NT2/D1 (cell line): ENCODE data around the gene SGSM2.

Source experiments
- DNase-seq: peaks from one replicate; pipeline ENCODE4 v3.0.0-alpha.2; 2011; ENCODE audit warnings: low read depth, low spot score
- H3K27me3 ChIP-seq: 2 replicates; pipeline ENCODE4 v1.6.0; 2011; ENCODE audit warnings: mild to moderate bottlenecking; ENCODE audit not compliant: insufficient read length, insufficient read depth
- H3K36me3 ChIP-seq: 2 replicates; pipeline ENCODE4 v1.6.1; 2011; ENCODE audit warnings: mild to moderate bottlenecking, low read length, mixed read lengths; ENCODE audit not compliant: insufficient read depth, insufficient read length
- H3K4me1 ChIP-seq: 2 replicates; pipeline ENCODE4 v1.5.1; 2011; ENCODE audit not compliant: insufficient read depth, insufficient read length
- H3K4me3 ChIP-seq: 2 replicates; pipeline ENCODE4 v1.5.1; 2011; ENCODE audit warnings: low read depth; ENCODE audit not compliant: insufficient read length
- H3K9ac ChIP-seq: 2 replicates; pipeline ENCODE4 v1.6.0; 2011; ENCODE audit warnings: low read depth; ENCODE audit not compliant: insufficient read length
- H3K9me3 ChIP-seq: 2 replicates; pipeline ENCODE4 v1.5.1; 2011; ENCODE audit warnings: mild to moderate bottlenecking, low read length; ENCODE audit not compliant: insufficient read depth
- SUZ12 ChIP-seq: IDR thresholded peaks from 2 replicates; pipeline ENCODE4 v1.6.1; 2011; ENCODE audit not compliant: insufficient read length, insufficient read depth; ENCODE audit errors: extremely low read depth
- YY1 ChIP-seq: IDR thresholded peaks from 2 replicates; pipeline ENCODE4 v1.6.1; 2011; ENCODE audit not compliant: insufficient read length, insufficient read depth
- ZNF274 ChIP-seq: IDR thresholded peaks from 2 replicates; pipeline ENCODE4 v1.6.1; 2011; ENCODE audit warnings: mild to moderate bottlenecking, low read depth, low read length

Gene SGSM2

DNA sequence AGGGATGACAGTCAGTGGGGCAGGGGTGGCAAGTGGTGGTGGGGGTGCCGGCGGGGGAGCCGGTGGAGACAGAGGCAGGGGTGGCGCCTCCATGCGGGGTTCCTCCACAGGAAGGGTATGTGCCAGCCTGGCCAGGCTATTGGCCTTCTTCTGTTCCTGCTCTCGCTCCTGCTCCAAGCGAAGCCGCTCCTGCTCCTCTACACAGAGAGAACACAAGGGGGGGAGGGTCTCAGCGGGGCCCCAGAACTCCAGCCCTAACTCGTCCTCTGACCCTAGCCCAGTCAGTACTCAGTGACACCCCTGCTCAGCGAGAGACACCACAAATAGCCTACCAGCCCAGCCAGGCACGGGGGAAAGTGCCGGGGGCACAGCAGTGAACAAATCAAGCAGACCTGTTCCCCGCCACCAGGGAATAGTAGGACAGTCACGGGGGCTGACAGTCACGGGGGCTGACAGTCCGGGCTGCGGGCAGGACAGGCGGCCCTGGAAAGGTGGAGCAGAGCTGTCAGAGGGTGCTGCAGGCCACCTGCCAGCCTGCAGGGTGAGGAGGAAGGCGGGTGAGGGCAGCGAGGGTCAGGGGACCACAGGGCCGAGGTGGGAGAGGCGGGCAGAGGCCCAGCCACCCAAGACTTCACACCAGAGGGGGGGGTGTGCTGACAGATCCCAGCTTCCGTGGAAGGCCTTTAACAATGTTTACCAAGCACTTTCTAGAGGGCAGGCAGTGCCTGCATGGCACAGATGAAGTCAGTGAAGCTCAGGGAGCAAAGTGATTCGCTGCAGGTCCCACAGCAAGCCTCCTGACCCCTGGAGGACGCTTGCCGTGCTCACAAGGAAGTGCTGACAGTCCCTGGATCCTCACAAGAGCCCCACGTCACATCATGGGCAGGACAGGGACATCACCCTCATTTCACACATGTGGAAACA is 58.2 kb downstream of the SGSM2 start:
- no peak for DNase-seq
- H3K4me1 ChIP-seq, result peaks cover 42% of the 10 kb centered on the region
- H3K27me3 ChIP-seq, result no peaks in the 10 kb centered on the region

DNA sequence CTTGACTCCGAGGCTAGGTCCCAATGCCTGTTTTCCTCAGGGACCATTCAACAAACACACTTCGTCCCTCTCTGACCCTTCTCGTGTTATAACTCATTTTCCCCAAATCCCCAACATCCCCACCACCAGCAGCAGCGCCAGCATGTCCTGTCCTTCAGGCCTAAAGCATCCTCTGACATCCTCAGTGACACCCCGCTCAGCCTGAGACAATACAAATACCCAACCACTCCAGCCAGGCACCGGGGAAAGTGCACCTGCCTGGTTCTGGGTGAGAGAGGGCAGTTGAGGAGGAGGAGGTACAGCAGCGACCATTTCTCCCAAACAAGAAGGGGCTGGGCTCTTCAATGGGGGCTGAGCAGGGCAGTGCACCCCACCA is 58.9 kb downstream of the SGSM2 start:
- Histone ChIP-seq H3K4me1 (peaks cover 40% of the 10 kb centered on the region), H3K9ac (peak overlapping the region; percentile 88), H3K36me3 (peaks cover 3% of the 10 kb centered on the region), H3K4me3 (peak overlapping the region; percentile 43), H3K9me3 (no peaks in the 10 kb centered on the region), H3K27me3 (no peaks in the 10 kb centered on the region)
- DNase-seq, result no peak
- TF ChIP-seq ZNF274 (no peak), YY1 (no peak), SUZ12 (no peak)

More for the DNA sequence above, 58.2 kb downstream of the SGSM2 start:
- Histone ChIP-seq H3K4me3 (no peak overlapping the region), H3K9ac (peak overlapping the region; percentile 88), H3K36me3 (peaks cover 3% of the 10 kb centered on the region), H3K9me3 (no peaks in the 10 kb centered on the region)
- TF ChIP-seq YY1 (no peak), SUZ12 (no peak), ZNF274 (no peak)

DNA sequence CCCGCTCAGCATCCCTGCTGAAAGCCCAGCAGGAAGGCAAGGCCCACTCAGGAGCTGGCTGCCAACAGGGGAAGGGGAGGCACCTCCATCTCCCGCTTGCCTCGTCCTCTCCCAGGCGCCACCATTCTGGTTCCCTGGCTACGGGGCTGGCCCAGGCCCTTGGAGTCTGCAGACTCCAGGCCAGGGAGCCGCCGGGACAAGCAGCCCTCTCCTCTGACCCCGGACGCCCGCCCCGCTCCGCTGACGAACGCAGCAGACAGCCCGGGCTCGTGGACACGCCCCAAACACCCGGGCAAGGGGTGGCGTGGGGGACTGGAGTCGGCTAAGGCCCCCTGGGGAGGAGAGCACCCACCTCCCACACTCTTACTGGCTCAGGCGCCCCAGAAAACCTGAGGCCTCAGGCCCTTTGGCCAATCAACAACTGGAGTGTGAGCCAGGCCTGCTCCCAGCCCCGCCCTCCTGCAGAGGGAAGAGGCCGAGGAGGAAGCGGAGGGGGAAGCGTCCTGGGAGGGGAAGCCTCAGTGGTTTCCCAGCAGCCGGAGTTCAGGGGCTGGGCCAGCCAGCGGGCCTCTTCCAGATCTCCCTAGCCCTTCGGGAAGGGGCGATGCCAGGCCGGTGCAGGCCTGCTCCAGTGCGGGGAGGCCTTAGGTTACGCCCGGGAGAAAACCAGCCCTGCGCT is 59.4 kb downstream of the SGSM2 start:
- no peaks in the 10 kb centered on the region for H3K36me3 ChIP-seq
- DNase-seq, result peak; percentile 66
- H3K9ac ChIP-seq, result peak overlapping the region; percentile 88
- no peaks in the 10 kb centered on the region for H3K9me3 ChIP-seq
- peak overlapping the region; percentile 43 for H3K4me3 ChIP-seq
- H3K27me3 ChIP-seq, result no peaks in the 10 kb centered on the region
- H3K4me1 ChIP-seq, result peaks cover 37% of the 10 kb centered on the region
- TF ChIP-seq ZNF274 (no peak), SUZ12 (no peak), YY1 (no peak)

DNA sequence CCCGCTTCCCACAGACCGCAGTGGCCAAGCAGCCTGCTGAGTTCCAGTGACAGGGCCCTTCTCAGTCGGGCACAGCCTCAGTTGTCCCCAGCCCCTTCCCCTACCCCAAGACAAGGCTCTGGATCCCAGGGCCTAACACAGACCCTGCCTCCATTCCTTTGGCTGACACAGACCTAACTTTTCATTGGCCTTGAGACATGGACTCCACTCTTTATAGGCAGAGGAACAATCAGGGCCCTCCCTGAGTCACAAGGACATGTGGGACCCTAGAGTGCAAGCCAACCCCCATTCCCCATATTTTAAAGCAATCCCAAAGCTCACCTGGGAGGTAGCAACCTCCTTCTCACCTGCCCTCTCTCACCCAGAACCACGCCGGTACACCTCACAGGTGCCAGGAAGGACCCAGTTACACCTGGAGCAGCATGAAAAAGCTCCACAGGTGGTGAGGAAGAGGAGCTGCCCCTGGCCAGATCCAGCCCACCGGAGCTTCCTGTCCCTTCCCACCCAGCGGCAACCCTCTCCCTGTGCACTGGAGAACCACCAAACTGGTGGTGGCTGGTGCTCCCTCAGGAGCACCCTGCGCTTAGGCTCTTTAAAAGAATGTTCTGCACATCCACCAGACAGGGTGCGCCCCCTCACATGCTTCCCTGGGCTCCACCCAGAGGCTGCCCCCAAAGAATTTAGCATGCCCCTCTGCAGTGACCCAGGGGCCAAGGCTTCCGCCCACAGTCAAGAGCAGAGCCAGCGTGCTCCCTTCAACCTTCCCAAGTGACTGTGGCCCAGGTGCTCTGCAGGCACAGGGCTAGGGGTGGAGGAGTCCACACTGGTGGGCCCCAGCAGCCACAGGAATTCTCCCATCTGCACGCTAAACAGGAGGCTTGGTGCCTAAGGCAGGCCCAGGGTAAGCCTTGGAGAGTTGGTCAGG is 60.2 kb downstream of the SGSM2 start:
- Histone ChIP-seq H3K4me3 (peak overlapping the region; percentile 2), H3K4me1 (peaks cover 38% of the 10 kb centered on the region), H3K9ac (peak overlapping the region; percentile 79), H3K36me3 (no peaks in the 10 kb centered on the region), H3K27me3 (no peaks in the 10 kb centered on the region), H3K9me3 (no peaks in the 10 kb centered on the region)
- DNase-seq, result no peak
- TF ChIP-seq YY1 (no peak), ZNF274 (no peak), SUZ12 (no peak)

DNA sequence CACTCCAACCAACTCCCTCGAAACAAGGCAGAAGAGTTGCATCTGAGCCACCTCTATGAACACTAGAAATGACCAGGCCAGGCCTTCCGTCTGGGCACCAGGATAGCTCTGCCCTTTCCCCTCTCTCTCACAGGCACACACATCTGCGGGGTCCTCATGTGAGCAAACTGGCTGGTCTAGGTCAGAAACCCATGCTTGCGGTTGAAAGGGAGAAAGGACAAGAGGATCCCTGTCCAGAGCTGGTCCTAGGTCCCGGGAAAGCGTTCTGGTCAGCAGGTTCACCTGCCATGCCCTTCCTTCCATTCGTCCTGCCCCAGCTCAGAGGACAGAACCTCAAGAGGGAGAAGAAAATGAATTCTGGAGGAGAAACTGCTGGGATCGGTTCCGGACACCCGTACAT is 60.9 kb downstream of the SGSM2 start:
- H3K4me3 ChIP-seq, result peak overlapping the region; percentile 40
- no peaks in the 10 kb centered on the region for H3K36me3 ChIP-seq
- no peaks in the 10 kb centered on the region for H3K9me3 ChIP-seq
- peaks cover 44% of the 10 kb centered on the region for H3K4me1 ChIP-seq
- peak overlapping the region; percentile 69 for H3K9ac ChIP-seq
- TF ChIP-seq ZNF274, result no peak
- no peak for DNase-seq
- H3K27me3 ChIP-seq, result no peaks in the 10 kb centered on the region

DNA sequence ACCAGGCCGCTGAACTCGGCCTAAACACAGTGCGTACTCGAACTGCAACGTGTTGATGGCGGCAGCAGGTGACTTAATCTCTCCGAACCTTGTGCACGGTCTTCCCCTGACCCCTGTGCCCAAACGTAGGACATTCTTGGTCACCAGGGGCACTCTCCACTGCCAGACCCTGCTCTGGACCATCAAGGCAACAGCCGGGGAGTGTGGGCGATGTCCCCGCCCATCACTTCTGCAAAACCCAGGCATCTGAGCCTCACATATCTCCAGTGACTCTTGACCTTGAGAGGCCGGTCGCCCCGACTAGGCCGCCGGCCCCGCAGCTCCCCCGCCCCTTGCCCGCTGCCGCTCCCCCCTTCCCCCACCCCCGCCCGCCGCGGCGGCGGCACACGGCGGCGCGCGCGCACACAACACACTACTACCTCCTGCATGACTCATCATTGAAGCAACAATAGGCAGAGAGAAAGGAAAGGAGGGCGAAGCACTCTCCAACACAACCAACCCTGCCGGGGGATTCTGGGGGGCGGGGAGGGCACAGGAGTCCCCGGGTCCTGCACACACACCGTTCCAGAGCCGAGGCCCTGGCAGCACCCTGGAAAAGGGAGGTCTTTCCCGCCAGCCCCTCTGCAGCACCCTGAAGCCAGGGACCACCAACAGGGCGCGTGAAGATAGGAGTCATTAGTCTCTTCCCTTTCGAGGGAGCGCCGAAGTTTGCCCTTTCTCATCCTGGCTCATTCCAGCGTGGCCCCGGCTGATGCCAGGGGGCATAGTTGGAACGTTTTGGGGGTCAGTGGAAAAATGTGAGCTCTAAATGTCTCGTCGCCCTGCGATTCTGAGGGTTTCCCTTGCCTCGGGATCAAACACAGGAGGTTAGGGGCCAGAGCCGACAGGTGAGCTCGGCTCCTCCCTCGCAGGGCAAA is 61.6 kb downstream of the SGSM2 start:
- Histone ChIP-seq H3K27me3 (no peaks in the 10 kb centered on the region), H3K4me1 (peaks cover 44% of the 10 kb centered on the region), H3K4me3 (peak overlapping the region; percentile 86), H3K9ac (peak overlapping the region; percentile 88), H3K36me3 (no peaks in the 10 kb centered on the region), H3K9me3 (no peaks in the 10 kb centered on the region)
- no peak for TF ChIP-seq YY1
- TF ChIP-seq ZNF274, result no peak
- no peak for TF ChIP-seq SUZ12
- DNase-seq, result no peak
